Heart right ventricle (tissue), 16 donors: ENCODE measurements around the gene CCDC92. TPM values are rescaled to one million over a fixed set of nuclear protein-coding genes. Genes with fewer than 3 reads are reported as not detected.

Experiments
- ATAC-seq, 8 donors: fragments of 200-7000 bp; cut with Tn5 transposase; one replicate each; pipeline ENCODE4 v1.9.1; 2020; ENCODE audit warnings: mild to moderate bottlenecking in 8 of 8, moderate library complexity in 8 of 8, moderate number of reproducible peaks in 1 of 8
- DNase-seq, 2 donors: peaks; one replicate each; pipeline ENCODE4 v3.0.0-alpha.2; 2020
- H3K27ac ChIP-seq, 10 donors: fragments of 200-600 bp; sonication (generic) in 2 of 10; one replicate each; pipeline versions ENCODE4 v1.5.0 to v1.8.0; 2020 to 2022; ENCODE audit warnings: mild to moderate bottlenecking in 3 of 10
- H3K27me3 ChIP-seq, 7 donors: fragments of 200-600 bp; one replicate each; pipeline ENCODE4 v1.8.0; 2021 to 2022; ENCODE audit warnings: mild to moderate bottlenecking in 2 of 7
- H3K36me3 ChIP-seq, 9 donors: fragments of 200-600 bp; sonication (generic) in 1 of 9; one replicate each; pipeline versions ENCODE4 v1.5.0 to v1.8.0; 2020 to 2022; ENCODE audit warnings: mild to moderate bottlenecking in 2 of 9
- H3K4me1 ChIP-seq, 9 donors: fragments of 200-600 bp; sonication (generic) in 1 of 9; one replicate each; pipeline versions ENCODE4 v1.5.0 to v1.8.0; 2020 to 2022; ENCODE audit warnings: mild to moderate bottlenecking in 4 of 9
- H3K4me3 ChIP-seq, 10 donors: fragments of 200-600 bp; sonication (generic) in 2 of 10; one replicate each; pipeline versions ENCODE4 v1.5.0 to v1.8.0; 2020 to 2022; ENCODE audit warnings: mild to moderate bottlenecking in 7 of 10, moderate library complexity in 2 of 10
- H3K9me3 ChIP-seq, 11 donors: fragments of 200-600 bp in 10 of 11; sonication (generic) in 2 of 11; one replicate each; pipeline versions ENCODE4 v1.5.0 to v1.8.0; 2013 to 2022; ENCODE audit warnings: mild to moderate bottlenecking in 2 of 11, control low read depth in 1 of 11, moderate library complexity in 1 of 11
- CTCF ChIP-seq, 9 donors: fragments of 200-600 bp; sonication (generic) in 2 of 9; IDR thresholded peaks; one replicate each; pipeline versions ENCODE4 v1.5.0 to v1.8.0; 2021 to 2022; ENCODE audit warnings: antibody characterized with exemption in 9 of 9, mild to moderate bottlenecking in 5 of 9, moderate library complexity in 1 of 9
- WGBS, 2 donors: extraction: QIAGEN DNeasy Blood & Tissue Kit; methylation state at CpG; one replicate each; pipeline ENCODE4 v1.1.7; 2013; ENCODE audit warnings: inconsistent platforms in 1 of 2; 5-methylcytosine and 5-hydroxymethylcytosine counted together
- intact Hi-C, 10 donors: fragments of 100-400 bp; cut with DNase I; formaldehyde crosslinking; loops; one replicate each; pipeline versions ENCODE4 v1.11.1 to v1.14.2; 2022
- polyA plus RNA-seq, 2 donors: library from polyadenylated mRNA; stranded (reverse); fragments of 200-250 nt; gene quantifications; one replicate each; pipeline ENCODE4 v1.2.3, GENCODE V29; 2013
- total RNA-seq, 10 donors: library from RNA; stranded (reverse); fragmentation: NEBNext Ultra II Directional in 3 of 10; extraction: Animal tissue kit (Norgen Biotek cat#: 25700) in 3 of 10; gene quantifications; one replicate each; pipeline versions ENCODE4 v1.2.1 to v1.2.4, GENCODE V29; 2021 to 2023
- donor health status: Arrhythmogenic right ventricular cardiomyopathy.
- donor health status: ischemic (EF 13 %, LVEDD 7.1; RV severe dilation, severe dysfunction).
- donor health status: healthy with polysubstance abuse.
- donor health status: DM: no; HTN: yes; CAD: no.
- donor health status: DM: no; HTN: no; CAD: no.
- donor health status: ischemic (EF 25% LVEDD 6.9; RV normal size, moderate dysfunction).
- donor health status: ischemic (EF 25% LVEDD 5.7; RV mildly dilated, moderate dysfunction).
- donor health status: healthy.
- donor health status: DM: yes; HTN: yes; CAD: no.
- donor health status: Ischemic cardiomyopathy.
- donor health status: ischemic (EF 35%, LVEDD 5.7; RV mildly dilated, moderate dysfunction).
- donor health status: nonischemic (EF 11% LVEDD 7.7; RV severe dilation, severe dysfunction).
- donor health status: DM: yes; HTN: yes; CAD: no.
- donor health status: PGD.
- donor health status: ischemic (EF 29% LVEDD 5.4; RV normal size, mild dysfunction).
- donor health status: nonischemic (EF 23%, LVEDD 6.1; RV moderate dilation, normal function).

Gene CCDC92
- total and polyA plus RNA-seq, 12 donors = 38.5 to 77.1 (median 56.5) TPM

GRCh38 chr12:123896767-123897166 lies 75.9 kb downstream of the CCDC92 start:
- no peaks in the 10 kb centered on the region for H3K36me3 ChIP-seq
- H3K27ac ChIP-seq = no peak overlapping the region
- peaks cover 0 to 39% (median 10%) of the 10 kb centered on the region in 7 donors for H3K27me3 ChIP-seq
- no peak overlapping the region for H3K4me3 ChIP-seq
- TF ChIP-seq CTCF (IDR thresholded peaks at IDR 0.05) = no peak
- 70 to 82% methylated on average over 8 of the region's 8 CpGs for WGBS, 2 donors
- no peak for ATAC-seq
- intact Hi-C loops = no loop called here
- H3K4me1 ChIP-seq = no peaks in the 10 kb centered on the region
- no peaks in the 10 kb centered on the region for H3K9me3 ChIP-seq
- DNase-seq = no peak

GRCh38 chr12:123895451-123895850 lies 77.2 kb downstream of the CCDC92 start:
- DNase-seq (no peak), ATAC-seq (no peak)
- 88 to 93% methylated on average over 8 of the region's 8 CpGs for WGBS, 2 donors
- H3K36me3 ChIP-seq = no peaks in the 10 kb centered on the region
- no peaks in the 10 kb centered on the region for H3K9me3 ChIP-seq
- no peaks in the 10 kb centered on the region for H3K4me1 ChIP-seq
- H3K27me3 ChIP-seq = peaks cover 0 to 46% (median 12%) of the 10 kb centered on the region in 7 donors
- no peak overlapping the region for H3K4me3 ChIP-seq
- H3K27ac ChIP-seq = no peak overlapping the region
- intact Hi-C loops = no loop called here
- no peak for TF ChIP-seq CTCF (IDR thresholded peaks at IDR 0.05)

GRCh38 chr12:123894823-123895345 lies 77.7 kb downstream of the CCDC92 start:
- no peak overlapping the region for H3K4me3 ChIP-seq
- no peaks in the 10 kb centered on the region for H3K36me3 ChIP-seq
- DNase-seq (no peak), ATAC-seq (no peak)
- peaks cover 0 to 47% (median 17%) of the 10 kb centered on the region in 7 donors for H3K27me3 ChIP-seq
- no peak for TF ChIP-seq CTCF (IDR thresholded peaks at IDR 0.05)
- WGBS, 2 donors = 69 to 77% methylated on average over 4 of the region's 4 CpGs
- H3K27ac ChIP-seq = no peak overlapping the region
- intact Hi-C loops = no loop called here
- no peaks in the 10 kb centered on the region for H3K9me3 ChIP-seq
- no peaks in the 10 kb centered on the region for H3K4me1 ChIP-seq

GRCh38 chr12:123893276-123893675 lies 79.4 kb downstream of the CCDC92 start:
- H3K4me3 ChIP-seq = no peak overlapping the region
- H3K27me3 ChIP-seq = peaks cover 0 to 49% (median 22%) of the 10 kb centered on the region in 7 donors
- no peak for TF ChIP-seq CTCF (IDR thresholded peaks at IDR 0.05)
- intact Hi-C loops = no loop called here
- DNase-seq (no peak), ATAC-seq (no peak)
- no peak overlapping the region for H3K27ac ChIP-seq
- no peaks in the 10 kb centered on the region for H3K9me3 ChIP-seq
- no peaks in the 10 kb centered on the region for H3K4me1 ChIP-seq
- 80 to 83% methylated on average over 9 of the region's 9 CpGs for WGBS, 2 donors
- H3K36me3 ChIP-seq = no peaks in the 10 kb centered on the region
